HepG2 (cell line): ENCODE data around the gene CGNL1. TPM values are rescaled to one million over a fixed set of nuclear protein-coding genes. Genes with fewer than 3 reads are reported as not detected.

Experiments
- ELF3 ChIP-seq: IDR thresholded peaks from 2 replicates; pipeline ENCODE4 v1.6.1; 2016; ENCODE audit warnings: missing genetic modification reagents, missing compliant biosample characterization
- RAD21 ChIP-seq: fragments of 450-650 bp; formaldehyde crosslinking; IDR thresholded peaks from 2 replicates; pipeline ENCODE4 v1.5.0; 2020; ENCODE audit warnings: mild to moderate bottlenecking
- RBAK ChIP-seq: sonication (generic); formaldehyde crosslinking; IDR thresholded peaks from 2 replicates; pipeline ENCODE4 v1.5.1; 2020; ENCODE audit warnings: mild to moderate bottlenecking, missing genetic modification reagents
- REST ChIP-seq, 2 experiments: IDR thresholded peaks; 2 replicates each; pipeline ENCODE4 v1.6.1; 2011 to 2012; ENCODE audit warnings: low read length in 2 of 2, borderline replicate concordance in 1 of 2, low read depth in 1 of 2, mild to moderate bottlenecking in 1 of 2, moderate library complexity in 1 of 2
- SMAD1 ChIP-seq: sonication (generic); formaldehyde crosslinking; IDR thresholded peaks from 2 replicates; pipeline ENCODE4 v1.4.0; 2020; ENCODE audit warnings: missing genetic modification reagents, low read depth, mild to moderate bottlenecking, borderline replicate concordance
- SPEN ChIP-seq: sonication (generic); formaldehyde crosslinking; IDR thresholded peaks from 2 replicates; pipeline ENCODE4 v1.5.1; 2020; ENCODE audit warnings: low read depth, mild to moderate bottlenecking, missing genetic modification reagents
- TCF12 ChIP-seq, 2 experiments: fragments of 450-650 bp in 1 of 2; sonication (generic) in 1 of 2; formaldehyde crosslinking in 1 of 2; IDR thresholded peaks; 2 replicates each; pipeline versions ENCODE4 v1.6.1 to v1.8.0; 2017 to 2022; ENCODE audit warnings: antibody characterized with exemption in 1 of 2, mild to moderate bottlenecking in 1 of 2, missing genetic modification reagents in 1 of 2, moderate library complexity in 1 of 2
- THAP11 ChIP-seq: IDR thresholded peaks from 2 replicates; pipeline ENCODE4 v1.6.1; 2016; ENCODE audit warnings: missing biosample characterization, missing genetic modification reagents
- U2AF1 ChIP-seq: fragments of 200-400 bp; formaldehyde crosslinking; optimal IDR thresholded peaks from 2 replicates; pipeline ENCODE3; 2017; ENCODE audit warnings: mild to moderate bottlenecking, low read depth, low read length
- ZBTB3 ChIP-seq: sonication (generic); formaldehyde crosslinking; IDR thresholded peaks from 2 replicates; pipeline ENCODE4 v1.4.0; 2020; ENCODE audit warnings: low read depth, mild to moderate bottlenecking, moderate library complexity, missing genetic modification reagents, borderline replicate concordance
- ZNF20 ChIP-seq: sonication (generic); formaldehyde crosslinking; IDR thresholded peaks from 2 replicates; pipeline ENCODE4 v1.4.0; 2020; ENCODE audit warnings: mild to moderate bottlenecking, moderate library complexity, missing genetic modification reagents
- ZNF256 ChIP-seq: sonication (generic); formaldehyde crosslinking; conservative IDR thresholded peaks from 2 replicates; pipeline ENCODE4 v1.4.0; 2020; ENCODE audit warnings: missing genetic modification reagents
- polyA plus RNA-seq, 8 experiments: library from polyadenylated mRNA; depleted of rRNA in 3 of 8; stranded (reverse) in 7 of 8; unstranded in 1 of 8; fragments of >200 nt; fragmentation: Illumina TruSeq in 4 of 8; extraction: Trizol in 4 of 8; gene quantifications; 2 replicates each; pipeline versions ENCODE4 v1.2.1 to v1.2.3, GENCODE V29; 2011 to 2016; ENCODE audit warnings: low read depth in 4 of 8, missing spikeins in 1 of 8, mixed read lengths in 1 of 8; ENCODE audit not compliant: insufficient read depth in 1 of 8
- total RNA-seq, 5 experiments: library from RNA; depleted of rRNA; stranded (reverse); fragments of >200 nt; fragmentation: Illumina TruSeq; extraction: Trizol; gene quantifications; 2 replicates each; pipeline ENCODE4 v1.2.3, GENCODE V29; 2016; ENCODE audit warnings: low read depth in 1 of 5

The CGNL1 gene
- total and polyA plus RNA-seq, 2 of the 13 experiments (the other 11 are each of a cell fraction or from before 2014, with no cell fraction given), result 5.6 to 15.6 TPM

DNA sequence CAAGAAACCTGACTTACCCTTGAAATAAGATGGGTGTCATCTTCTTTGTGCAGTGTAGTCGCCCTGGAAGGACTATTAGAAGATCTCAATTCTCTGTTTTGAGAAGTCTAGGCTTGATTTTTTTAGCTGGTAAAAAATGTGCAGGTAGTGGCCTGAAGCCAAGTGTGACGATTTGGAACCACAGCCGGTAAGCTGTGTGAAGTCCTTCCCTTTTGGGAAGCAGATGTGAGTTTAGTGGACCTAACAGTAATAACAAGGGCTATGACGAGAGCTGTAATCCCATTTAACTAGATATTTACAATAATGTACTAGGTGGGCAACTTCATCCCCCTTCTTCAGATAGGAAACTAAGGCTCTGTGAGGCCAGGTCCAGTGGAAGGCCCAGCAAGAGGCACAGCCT lies 133.7 kb downstream of the CGNL1 start (continued):
- TF ChIP-seq ZBTB3, result no peak
- TF ChIP-seq U2AF1, result no peak
- TF ChIP-seq REST (IDR thresholded peaks at IDR 0.05; ENCODE audit: borderline replicate concordance in 1 of 2, low read depth in 1 of 2, low read length in 2 of 2), result no peak
- TF ChIP-seq SPEN (CRISPR knock-in tag), result no peak
- no peak for TF ChIP-seq ELF3 (CRISPR knock-in tag)
- no peak for TF ChIP-seq RAD21 (CRISPR knock-in tag)
- TF ChIP-seq ZNF20 (CRISPR knock-in tag), result no peak
- TF ChIP-seq TCF12 (IDR thresholded peaks at IDR 0.05), result no peak
- no peak for TF ChIP-seq TCF12 (CRISPR knock-in tag; IDR thresholded peaks at IDR 0.05)
- TF ChIP-seq ZNF256 (CRISPR knock-in tag), result no peak
- no peak for TF ChIP-seq THAP11
- TF ChIP-seq RBAK (CRISPR knock-in tag), result no peak
- TF ChIP-seq SMAD1 (CRISPR knock-in tag), result no peak
